SW480 (cell line): Measurements from ENCODE around the gene MACROD2.
A peak's percentile ranks its signal among the peaks of the same experiment; 100 is the strongest.

ENCODE experiments used
- DNase-seq: peaks from one replicate; pipeline ENCODE4 v3.0.0-alpha.2; 2016; ENCODE audit warnings: low spot score

The MACROD2 gene

DNA sequence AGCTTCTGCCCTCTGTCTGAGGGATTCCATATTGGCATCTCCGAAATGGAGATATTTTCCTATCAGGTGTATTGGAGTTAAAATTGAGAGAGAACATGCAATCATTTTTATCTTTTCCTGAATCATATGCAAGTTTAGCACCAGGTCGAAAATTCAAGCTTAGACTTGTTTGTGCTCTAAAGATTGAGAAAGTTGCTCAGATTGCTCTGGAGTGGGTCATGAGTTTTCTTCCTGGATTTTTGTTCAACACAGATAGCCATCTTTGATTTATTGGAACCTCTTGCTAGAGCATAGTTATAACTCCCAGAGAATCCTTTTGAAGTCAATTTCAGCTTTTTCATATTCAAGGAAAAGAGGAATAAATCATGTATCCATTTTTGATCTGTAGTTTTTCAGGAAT, 715.6 kb downstream of the MACROD2 start:
- DNase-seq = no peak

DNA sequence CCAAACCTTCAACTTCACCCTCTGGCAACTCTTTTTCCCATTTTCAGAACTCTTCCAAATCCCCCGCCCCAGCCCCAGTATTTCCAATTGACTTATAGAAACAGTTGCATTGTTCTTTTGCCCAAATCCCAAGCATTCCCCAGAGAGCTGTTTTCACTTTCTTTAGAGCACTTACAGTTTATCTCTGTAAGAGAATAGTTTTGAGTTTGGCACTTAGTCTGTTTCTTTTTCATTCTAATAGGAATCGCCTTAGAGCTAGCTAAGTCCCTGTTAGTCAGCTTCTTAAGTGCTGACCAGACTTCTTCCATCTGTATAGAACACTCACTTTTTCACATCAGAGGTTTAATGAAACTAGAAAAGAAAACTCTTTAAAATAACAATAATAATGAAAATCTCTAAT, 716.3 kb downstream of the MACROD2 start:
- no peak for DNase-seq

- no peak for DNase-seq
These were observed 717.0 kb downstream of the MACROD2 start for GRCh38 chr20:14712302-14712739.

DNA sequence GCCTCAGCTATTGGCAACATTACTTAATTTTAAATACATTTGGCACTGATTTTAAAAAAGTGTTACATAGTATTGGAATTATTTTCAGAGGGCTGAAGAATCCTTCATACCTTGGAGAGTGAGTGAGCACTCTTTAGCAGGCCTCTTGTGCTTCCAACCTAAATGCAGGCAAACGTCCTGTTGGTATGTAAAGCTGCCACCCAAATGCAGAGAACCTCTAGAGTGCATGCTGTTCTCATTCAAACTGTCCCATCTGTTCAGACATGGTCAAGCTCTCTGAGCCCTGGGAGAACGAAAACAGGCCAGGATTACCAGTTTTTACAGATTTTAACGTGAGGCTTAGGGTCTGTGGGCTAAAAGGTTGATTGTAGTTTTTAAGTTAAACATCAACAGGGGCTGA, 720.1 kb downstream of the MACROD2 start:
- no peak for DNase-seq

- DNase-seq = no peak
These were observed 721.1 kb downstream of the MACROD2 start for GRCh38 chr20:14716351-14716801.

DNA sequence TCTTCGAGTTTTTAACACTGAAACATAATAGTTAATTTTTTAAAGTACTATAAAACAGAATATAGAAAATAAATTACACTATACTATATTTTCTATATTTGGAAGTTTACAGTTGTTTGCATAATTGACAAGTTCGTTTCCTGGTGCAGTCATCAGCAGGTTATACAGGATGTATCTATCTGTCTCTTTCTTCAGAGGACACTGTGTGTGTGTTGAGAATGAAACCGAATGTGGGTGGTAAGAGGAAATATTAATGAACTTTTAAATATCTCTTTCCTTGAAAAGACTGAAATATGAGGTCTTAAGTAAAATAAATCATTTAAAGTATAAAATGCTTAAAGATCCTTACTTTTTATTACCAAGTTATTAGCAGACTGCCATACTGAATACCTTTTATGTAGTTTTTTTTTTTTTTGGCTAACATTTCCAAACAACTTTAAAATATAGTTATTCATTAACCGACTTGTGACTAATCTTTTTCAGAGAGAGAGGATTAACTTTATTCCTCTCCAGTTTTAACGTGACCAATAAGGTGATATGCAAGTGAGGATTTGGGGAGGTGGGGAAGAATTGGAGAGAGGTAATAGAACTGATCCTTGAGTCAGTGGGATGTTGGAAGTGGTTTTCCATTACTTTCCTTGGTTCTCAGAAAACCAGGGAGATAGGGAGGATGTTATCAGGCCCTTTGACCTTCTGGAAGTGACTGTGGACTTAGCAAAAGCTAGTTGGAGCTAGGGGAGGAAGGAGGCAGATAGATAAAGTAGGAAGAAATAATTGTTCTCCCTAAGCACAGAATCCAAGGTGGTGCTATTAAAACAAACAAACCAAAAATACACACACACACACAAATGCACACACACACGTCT, 722.1 kb downstream of the MACROD2 start:
- DNase-seq = peak; percentile 18

DNA sequence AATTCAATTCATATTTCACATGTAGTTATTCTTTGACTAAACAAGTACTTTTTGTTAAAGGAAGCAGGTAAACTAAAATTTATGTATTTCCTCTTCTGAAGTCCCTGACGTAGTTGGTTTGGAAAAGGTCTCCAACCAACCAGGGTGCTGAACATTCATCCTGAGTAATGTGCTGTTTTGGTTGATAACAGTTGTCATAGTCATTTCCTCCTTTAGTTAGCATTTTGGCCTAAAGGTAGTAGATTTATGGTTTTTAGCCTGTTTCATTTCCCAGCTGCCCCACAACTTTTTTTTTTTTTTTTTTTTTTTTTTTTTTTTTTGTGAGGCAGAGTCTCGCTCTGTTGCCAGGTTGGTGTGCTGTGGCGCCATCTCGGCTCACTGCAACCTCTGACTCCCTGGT, 724.9 kb downstream of the MACROD2 start:
- DNase-seq = no peak

DNA sequence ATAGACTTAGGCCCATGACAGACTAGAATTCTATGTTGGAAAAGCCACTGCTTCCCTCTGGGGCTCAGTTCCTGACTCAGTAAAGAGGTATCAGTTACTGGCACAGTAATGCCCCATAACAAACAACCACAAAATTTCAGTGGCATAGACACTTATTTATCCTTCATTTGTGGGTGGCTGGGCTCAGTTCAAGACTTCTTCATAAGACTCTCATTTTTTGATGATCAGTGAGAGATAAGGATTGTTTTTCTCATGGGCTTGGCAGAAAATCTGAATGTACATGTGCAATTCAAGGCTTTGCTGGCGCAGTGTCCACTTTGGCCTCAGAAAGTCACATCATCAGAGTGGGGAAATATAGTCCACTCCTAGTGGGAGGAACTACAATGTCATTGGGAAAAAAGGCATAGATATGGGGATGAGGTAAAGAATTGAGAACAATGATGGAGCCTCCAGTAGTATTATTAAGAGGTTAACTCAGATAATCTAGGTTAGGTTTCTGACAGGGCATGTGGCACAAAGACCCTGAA, 726.7 kb downstream of the MACROD2 start:
- DNase-seq = no peak

DNA sequence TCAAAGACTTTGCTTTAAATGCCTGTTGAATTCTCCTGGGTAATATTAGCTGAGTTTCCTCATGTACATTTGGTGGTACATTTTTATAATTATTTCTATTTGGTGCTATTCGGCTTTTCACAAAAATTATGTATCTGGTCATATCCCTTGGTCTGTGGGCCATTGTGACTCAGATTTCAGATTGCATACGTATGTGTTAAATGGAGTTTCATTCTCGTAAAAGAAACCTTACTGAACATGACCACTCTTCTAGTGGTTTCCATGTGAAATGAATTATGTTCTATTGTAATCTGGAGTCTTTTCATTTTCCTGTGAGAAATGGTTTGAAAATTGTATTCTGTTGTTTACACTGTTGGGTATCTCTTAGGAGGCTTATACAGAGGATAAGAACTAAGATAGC, 728.3 kb downstream of the MACROD2 start:
- no peak for DNase-seq

DNA sequence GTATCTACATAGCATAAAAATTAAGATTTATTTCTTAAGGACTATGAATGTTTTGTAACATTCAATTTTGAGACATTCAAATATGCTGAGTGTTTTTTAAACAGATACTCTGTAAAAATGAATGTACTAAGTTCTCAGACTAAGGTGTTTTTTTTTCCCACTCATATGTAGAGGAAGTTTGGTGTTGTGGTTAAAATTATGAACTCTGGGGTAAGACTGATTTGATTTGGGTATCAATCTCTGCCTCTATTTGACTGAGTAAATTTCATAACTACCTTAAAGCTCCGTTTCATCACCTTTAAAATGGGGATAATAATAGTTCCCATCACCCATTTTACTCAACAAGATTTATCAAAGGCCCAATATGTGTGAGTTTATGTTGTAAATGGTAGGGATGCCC, 728.7 kb downstream of the MACROD2 start:
- DNase-seq = no peak

GRCh38 chr20:14724468-14724867, 729.2 kb downstream of the MACROD2 start:
- DNase-seq = no peak

- no peak for DNase-seq
These were observed 731.3 kb downstream of the MACROD2 start for GRCh38 chr20:14726591-14726990.

- DNase-seq = no peak
These were observed 732.3 kb downstream of the MACROD2 start for GRCh38 chr20:14727485-14728150.

DNA sequence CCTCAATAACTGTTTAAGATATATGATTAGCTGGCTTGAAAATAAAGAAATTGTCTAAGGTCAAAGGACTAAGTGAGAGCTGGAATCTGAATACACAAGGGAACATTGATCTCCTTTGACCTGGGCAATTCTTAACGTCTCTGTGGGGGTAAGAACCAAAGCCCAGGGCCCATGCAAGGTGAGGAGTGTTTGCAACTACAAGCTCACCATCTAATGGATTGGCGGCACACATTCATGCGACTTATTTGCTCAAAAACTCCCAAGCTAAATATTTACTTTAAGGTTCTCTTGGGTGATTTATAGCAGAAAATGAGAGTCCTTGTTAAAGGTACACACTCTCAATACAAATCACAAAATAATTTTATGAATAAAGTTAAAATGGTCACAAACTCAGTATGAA, 734.1 kb downstream of the MACROD2 start:
- DNase-seq = no peak

DNA sequence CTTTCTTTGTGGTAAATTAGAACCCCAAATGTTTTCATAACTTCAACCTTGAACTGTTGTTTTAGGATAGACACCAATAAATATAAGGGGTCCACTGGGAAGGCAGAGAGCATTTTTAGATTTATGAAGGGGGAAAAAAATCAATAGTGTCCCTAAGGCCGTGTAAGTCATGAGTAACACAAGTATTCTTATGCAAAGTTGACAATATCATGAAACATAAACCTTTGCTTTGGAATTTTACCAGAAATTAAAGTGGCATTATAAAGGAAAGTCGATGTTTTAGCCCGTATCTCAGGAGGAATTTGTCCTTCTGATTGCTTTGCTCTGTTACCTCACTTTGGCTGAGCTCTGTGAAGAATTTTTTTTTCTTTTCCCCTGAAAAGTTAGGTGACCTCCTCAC, 737.0 kb downstream of the MACROD2 start:
- DNase-seq = no peak

GRCh38 chr20:14732996-14733395, 737.7 kb downstream of the MACROD2 start:
- no peak for DNase-seq

DNA sequence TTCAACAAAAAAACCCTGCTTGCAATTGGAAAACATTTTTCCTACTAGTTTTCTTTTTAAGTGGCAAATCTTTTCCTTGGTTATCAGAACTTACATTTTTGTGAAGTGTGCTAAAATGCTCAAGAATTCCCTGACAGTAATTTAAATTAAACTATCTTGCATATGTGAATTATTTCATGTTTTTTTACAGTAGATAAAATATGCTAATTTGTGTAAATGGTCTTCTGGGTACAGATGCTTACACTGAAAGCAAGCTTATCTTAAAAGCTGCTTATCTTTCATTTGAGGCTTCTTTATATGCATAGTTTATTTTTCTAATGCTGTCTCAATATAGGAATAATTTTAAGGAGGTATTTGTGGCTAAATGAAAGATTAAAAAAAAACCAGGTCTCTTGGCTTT, 745.1 kb downstream of the MACROD2 start:
- DNase-seq = no peak

- no peak for DNase-seq
These were observed 746.3 kb downstream of the MACROD2 start for GRCh38 chr20:14741616-14742015.

DNA sequence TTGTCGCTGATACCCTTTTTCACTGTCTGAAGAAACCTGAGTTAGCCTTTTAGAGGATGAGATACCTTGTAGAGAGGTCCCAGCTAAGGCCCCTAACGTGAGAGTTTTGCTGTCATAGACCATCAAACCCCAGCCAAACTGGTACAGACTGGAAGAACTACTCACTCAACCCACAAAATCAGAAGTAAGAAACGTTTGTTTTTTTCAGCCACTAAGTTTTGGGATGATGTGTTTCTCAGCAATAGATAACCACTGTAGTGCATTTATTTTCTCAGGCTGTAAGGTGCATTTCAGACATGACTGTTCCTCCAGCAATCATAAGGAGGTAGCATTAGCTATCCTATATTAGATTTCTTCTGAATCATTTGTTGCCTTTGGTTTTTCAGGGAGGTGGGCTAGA, 749.4 kb downstream of the MACROD2 start:
- no peak for DNase-seq

GRCh38 chr20:14745830-14746229, 750.5 kb downstream of the MACROD2 start:
- no peak for DNase-seq

DNA sequence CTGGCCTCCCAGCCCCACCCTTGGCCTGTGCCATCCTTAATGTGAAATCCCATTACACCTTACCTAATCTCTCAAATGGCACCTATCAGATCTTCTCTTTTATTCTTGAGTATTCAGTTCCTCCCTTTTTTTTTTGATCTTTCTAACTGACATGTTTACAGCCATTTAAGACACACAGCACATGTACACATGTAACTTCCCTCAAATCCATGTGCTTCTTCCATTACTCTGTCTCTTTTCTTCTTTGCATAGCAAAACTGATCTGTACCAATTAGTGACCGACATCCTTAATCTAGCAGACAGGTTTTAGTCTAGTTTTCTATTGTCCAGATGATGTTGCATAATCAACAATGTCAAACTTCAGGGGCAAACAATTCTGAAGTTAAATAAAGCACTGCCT, 755.9 kb downstream of the MACROD2 start:
- no peak for DNase-seq

GRCh38 chr20:14757728-14758127, 762.4 kb downstream of the MACROD2 start:
- no peak for DNase-seq

DNA sequence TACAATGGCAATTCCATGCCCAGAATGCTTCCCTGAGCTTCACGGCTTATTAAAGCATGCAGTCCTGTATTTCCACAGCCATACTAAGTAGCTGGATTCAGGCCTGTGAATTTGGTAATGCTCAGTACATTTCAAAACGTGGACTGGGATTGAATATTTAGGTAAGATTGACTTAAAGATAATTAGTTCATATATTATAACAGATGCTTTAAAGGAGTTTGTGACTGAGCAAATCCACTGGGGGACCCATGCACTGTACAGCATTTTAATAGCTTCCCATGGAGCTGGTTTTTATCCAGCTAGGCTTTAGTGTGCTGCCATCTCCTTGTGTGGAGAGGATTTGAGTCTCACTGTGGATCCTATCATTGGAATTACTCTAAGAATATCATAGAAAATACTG, 763.0 kb downstream of the MACROD2 start:
- DNase-seq = no peak
